Pancreas (tissue), 10 donors: ENCODE results near the gene CPTP. TPM values are rescaled to one million over a fixed set of nuclear protein-coding genes. Genes with fewer than 3 reads are reported as not detected.
A peak's percentile ranks its signal among the peaks of the same experiment; 100 is the strongest.

Source experiments
- ATAC-seq, 4 donors: fragments of 200-7000 bp; cut with Tn5 transposase; one replicate each; pipeline versions ENCODE4 v1.8.0 to v1.9.1; 2020; ENCODE audit warnings: mild to moderate bottlenecking in 4 of 4, moderate library complexity in 4 of 4
- DNase-seq, 6 donors: peaks; one replicate each; pipeline ENCODE4 v3.0.0-alpha.2; 2020
- FAIRE-seq: peaks from 2 replicates; lab custom pipeline; 2012; peaks lifted over from hg19 to GRCh38; lab: Jason Lieb, UNC
- H3K27ac ChIP-seq, 4 donors: fragments of 200-600 bp; sonication (generic); 1 replicate in 3 of 4; 2 replicates in 1 of 4; pipeline versions ENCODE4 v1.5.0 to v1.8.0; 2020
- H3K27me3 ChIP-seq, 4 donors: fragments of 200-600 bp; one replicate each; pipeline ENCODE4 v1.8.0; 2021
- H3K36me3 ChIP-seq, 3 donors: fragments of 200-600 bp; sonication (generic) in 1 of 3; one replicate each; pipeline versions ENCODE4 v1.5.0 to v1.8.0; 2020 to 2021
- H3K4me1 ChIP-seq, 3 donors: fragments of 200-600 bp; one replicate each; pipeline ENCODE4 v1.8.0; 2021
- H3K4me3 ChIP-seq, 4 donors: fragments of 200-600 bp; sonication (generic) in 2 of 4; one replicate each; pipeline versions ENCODE4 v1.5.0 to v1.8.0; 2020 to 2021
- H3K9me3 ChIP-seq, 4 donors: fragments of 200-600 bp; one replicate each; pipeline ENCODE4 v1.8.0; 2021
- CTCF ChIP-seq, 4 donors: fragments of 200-600 bp; sonication (generic) in 3 of 4; IDR thresholded peaks; one replicate each; pipeline versions ENCODE4 v1.5.0 to v1.8.0; 2021; ENCODE audit warnings: antibody characterized with exemption in 4 of 4
- WGBS, 2 donors: extraction: QIAGEN DNeasy Blood & Tissue Kit; methylation state at CpG; one replicate each; pipeline ENCODE4 v1.1.7; 2013; 5-methylcytosine and 5-hydroxymethylcytosine counted together
- intact Hi-C, 3 donors: fragments of 100-400 bp; cut with DNase I; formaldehyde crosslinking; loops; one replicate each; pipeline versions ENCODE4 v1.11.1 to v1.14.2; 2022
- polyA plus RNA-seq, 2 donors: library from polyadenylated mRNA; stranded (reverse); fragments of 200-250 nt; gene quantifications; one replicate each; pipeline ENCODE4 v1.2.3, GENCODE V29; 2013
- total RNA-seq, 6 donors: library from RNA; stranded (reverse); fragmentation: NEBNext Ultra II Directional in 4 of 6; extraction: Animal tissue kit (Norgen Biotek cat#: 25700) in 4 of 6; gene quantifications; one replicate each; pipeline versions ENCODE4 v1.2.1 to v1.2.4, GENCODE V29; 2021 to 2023
- donor health status: healthy with polysubstance abuse.
- donor health status: DM: no; HTN: no; CAD: no; lungs with moderate emphysema.
- donor health status: DM: no; HTN: no; CAD: no.
- donor health status: control.
- donor health status: control.
- donor health status: Bipolar disorder and iron deficiency.
- donor health status: DM: yes; HTN: yes; CAD: no.
- donor health status: DM: no; HTN: no; CAD: no.
- donor health status: DM: no; HTN: no; CAD: no.
- donor health status: DM: yes; HTN: yes; CAD: no.

Gene CPTP
- total and polyA plus RNA-seq, 8 donors = 8.0 to 22.0 (median 11.2) TPM

DNA sequence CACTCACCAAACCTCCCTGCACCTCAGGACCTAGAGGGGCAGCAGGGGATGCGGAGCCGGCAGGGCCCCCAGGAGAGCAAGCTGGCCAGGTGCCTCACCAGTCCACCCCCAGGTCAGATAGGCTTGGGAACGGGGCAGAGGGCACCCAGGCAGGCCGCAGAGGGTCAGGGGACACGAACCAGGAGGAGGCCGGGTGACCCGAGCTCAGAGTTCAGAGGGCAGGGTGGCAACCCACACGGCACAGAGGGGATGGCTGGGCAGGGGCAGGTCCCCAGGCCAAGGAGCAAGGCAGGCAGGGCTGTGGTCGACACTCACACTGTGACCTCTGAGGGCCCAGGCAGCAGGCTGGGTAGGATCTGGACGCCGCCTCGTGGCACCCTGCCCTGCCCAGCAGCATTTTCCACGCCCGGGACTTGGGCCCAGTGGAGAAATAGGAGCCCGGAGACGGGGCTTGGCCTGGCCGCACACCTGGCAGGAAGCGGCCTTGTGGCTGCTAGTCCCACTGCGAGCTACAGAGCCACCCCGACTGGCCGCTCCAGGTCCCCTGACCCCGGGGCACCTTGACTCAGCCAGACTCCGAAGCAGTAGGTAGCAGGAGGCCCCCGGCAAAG lies 19.3 kb downstream of the CPTP start:
- Histone ChIP-seq H3K4me1 (peaks cover 8 to 20% (median 11%) of the 10 kb centered on the region in 3 donors), H3K9me3 (no peaks in the 10 kb centered on the region), H3K27me3 (no peaks in the 10 kb centered on the region), H3K4me3 (no peak overlapping the region), H3K27ac (no peak overlapping the region), H3K36me3 (peaks cover 0 to 7% (median 0%) of the 10 kb centered on the region in 3 donors)
- WGBS, 2 donors = 80 to 89% methylated on average over 24 of the region's 24 CpGs
- no peak for TF ChIP-seq CTCF (IDR thresholded peaks at IDR 0.05)
- ATAC-seq (no peak), DNase-seq (peak in 1 of 6 donors; percentile 38), FAIRE-seq (no peak)
- intact Hi-C loops = no loop called here

- no peak for FAIRE-seq
These were observed 20.2 kb downstream of the CPTP start for GRCh38 chr1:1344655-1345361.

DNA sequence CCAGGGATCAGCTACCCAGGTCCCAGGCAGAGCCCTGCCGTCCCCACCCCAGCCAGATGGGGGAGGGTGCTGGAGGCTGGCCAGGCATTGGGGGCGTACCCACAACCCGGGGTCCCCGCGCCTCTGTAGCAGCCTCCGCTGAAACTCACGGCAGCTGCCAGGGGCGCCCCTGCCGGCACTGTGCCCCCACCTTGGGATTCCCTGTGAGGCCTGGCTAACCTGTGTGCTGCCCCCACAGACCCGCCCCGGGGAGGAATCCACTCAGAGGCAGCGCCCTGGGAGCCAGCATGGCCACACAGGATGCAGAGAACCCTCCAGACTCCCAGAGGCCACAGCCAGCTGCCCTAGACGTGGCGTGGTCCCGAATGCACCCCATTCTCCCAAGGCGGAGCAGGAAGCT lies 20.8 kb downstream of the CPTP start:
- no peaks in the 10 kb centered on the region for H3K27me3 ChIP-seq
- intact Hi-C loops = no loop called here
- DNase-seq = peak in 1 of 6 donors; percentile 57
- no peaks in the 10 kb centered on the region for H3K9me3 ChIP-seq
- peaks cover 8 to 20% (median 11%) of the 10 kb centered on the region in 3 donors for H3K4me1 ChIP-seq
- no peak for TF ChIP-seq CTCF (IDR thresholded peaks at IDR 0.05)
- no peak overlapping the region for H3K4me3 ChIP-seq
- no peak for FAIRE-seq
- no peak overlapping the region for H3K27ac ChIP-seq
- no peaks in the 10 kb centered on the region for H3K36me3 ChIP-seq
- ATAC-seq = no peak
- WGBS, 2 donors = 73 to 76% methylated on average over 15 to 16 of the region's 16 CpGs

More at GRCh38 chr1:1344655-1345361, 20.2 kb downstream of the CPTP start:
- peak in 1 of 4 donors; percentile 2 for ATAC-seq
- WGBS, 2 donors = 62 to 72% methylated on average over 15 of the region's 15 CpGs
- no peaks in the 10 kb centered on the region for H3K27me3 ChIP-seq
- intact Hi-C loops = no loop called here
- H3K9me3 ChIP-seq = no peaks in the 10 kb centered on the region
- TF ChIP-seq CTCF (IDR thresholded peaks at IDR 0.05) = peak in 1 of 4 donors; percentile 29
- no peak overlapping the region for H3K27ac ChIP-seq
- no peaks in the 10 kb centered on the region for H3K36me3 ChIP-seq
- DNase-seq = peak in 1 of 6 donors; percentile 59
- no peak overlapping the region for H3K4me3 ChIP-seq
- peaks cover 8 to 20% (median 11%) of the 10 kb centered on the region in 3 donors for H3K4me1 ChIP-seq

GRCh38 chr1:1345860-1346500 lies 21.4 kb downstream of the CPTP start:
- 49 to 55% methylated on average over 12 of the region's 12 CpGs for WGBS, 2 donors

More at GRCh38 chr1:1345860-1346500, 21.4 kb downstream of the CPTP start:
- H3K9me3 ChIP-seq = no peaks in the 10 kb centered on the region
- DNase-seq = peak in 1 of 6 donors; percentile 52
- H3K4me1 ChIP-seq = peaks cover 8 to 20% (median 11%) of the 10 kb centered on the region in 3 donors
- no peaks in the 10 kb centered on the region for H3K36me3 ChIP-seq
- intact Hi-C loops = no loop called here
- no peak overlapping the region for H3K4me3 ChIP-seq
- no peak overlapping the region for H3K27ac ChIP-seq
- no peaks in the 10 kb centered on the region for H3K27me3 ChIP-seq
- no peak for FAIRE-seq
- TF ChIP-seq CTCF (IDR thresholded peaks at IDR 0.05) = no peak
- no peak for ATAC-seq
